ENCODE results near the gene HSPG2. TPM values are rescaled to one million over a fixed set of nuclear protein-coding genes. Genes with fewer than 3 reads are reported as not detected.

The HSPG2 gene
- total RNA-seq, 1 donor from 2014 or later: 1.7 TPM

- Mint-ChIP-seq H3K4me1 (no peaks in the 10 kb centered on the region), H3K4me3 (no peak overlapping the region), H3K9me3 (peaks cover 19% of the 10 kb centered on the region), H3K27me3 (no peaks in the 10 kb centered on the region), H3K36me3 (ENCODE audit: low read depth) (peaks cover 29% of the 10 kb centered on the region), H3K27ac (no peak overlapping the region)
- POLR2A ChIA-PET: no interaction called here
- CTCF ChIA-PET: no interaction called here
- intact Hi-C loops (cut with micrococcal nuclease): no loop called here
- DNase-seq (no peak), ATAC-seq (ENCODE audit: low read depth) (no peak)
- no peak for TF ChIP-seq CTCF (IDR thresholded peaks at IDR 0.05)
Observed at GRCh38 chr1:21837476-21837875, 99.6 kb downstream of the HSPG2 start.

GRCh38 chr1:21836729-21837128 is 100.4 kb downstream of the HSPG2 start:
- intact Hi-C loops (cut with micrococcal nuclease): no loop called here
- no peaks in the 10 kb centered on the region for H3K4me1 Mint-ChIP-seq
- peaks cover 19% of the 10 kb centered on the region for H3K9me3 Mint-ChIP-seq
- ATAC-seq (ENCODE audit: low read depth) (no peak), DNase-seq (no peak)
- H3K27me3 Mint-ChIP-seq: no peaks in the 10 kb centered on the region
- ChIA-PET CTCF (no interaction called here), POLR2A (interaction anchor here (0.6 kb wide), 1 partner anchor 148 kb away, joined by 7 read pairs; no protein-coding TSS in a partner anchor)
- H3K27ac Mint-ChIP-seq: no peak overlapping the region
- no peak overlapping the region for H3K4me3 Mint-ChIP-seq
- no peak for TF ChIP-seq CTCF (IDR thresholded peaks at IDR 0.05)
- H3K36me3 Mint-ChIP-seq (ENCODE audit: low read depth): peaks cover 29% of the 10 kb centered on the region

GRCh38 chr1:21836010-21836409 is 101.1 kb downstream of the HSPG2 start:
- intact Hi-C loops (cut with micrococcal nuclease): no loop called here
- Mint-ChIP-seq H3K4me1 (no peaks in the 10 kb centered on the region), H3K4me3 (no peak overlapping the region), H3K9me3 (peaks cover 19% of the 10 kb centered on the region), H3K27ac (no peak overlapping the region), H3K36me3 (ENCODE audit: low read depth) (peaks cover 29% of the 10 kb centered on the region), H3K27me3 (no peaks in the 10 kb centered on the region)
- ATAC-seq (ENCODE audit: low read depth) (no peak), DNase-seq (no peak)
- ChIA-PET POLR2A (no interaction called here), CTCF (no interaction called here)
- no peak for TF ChIP-seq CTCF (IDR thresholded peaks at IDR 0.05)

- Mint-ChIP-seq H3K27me3 (no peaks in the 10 kb centered on the region), H3K4me3 (no peak overlapping the region), H3K9me3 (peaks cover 19% of the 10 kb centered on the region), H3K36me3 (ENCODE audit: low read depth) (peaks cover 29% of the 10 kb centered on the region), H3K4me1 (no peaks in the 10 kb centered on the region), H3K27ac (no peak overlapping the region)
- ATAC-seq (ENCODE audit: low read depth) (no peak), DNase-seq (no peak)
- CTCF ChIA-PET: no interaction called here
- intact Hi-C loops (cut with micrococcal nuclease): no loop called here
- no peak for TF ChIP-seq CTCF (IDR thresholded peaks at IDR 0.05)
- POLR2A ChIA-PET: no interaction called here
Observed at GRCh38 chr1:21834666-21835065, 102.4 kb downstream of the HSPG2 start.

- no peak overlapping the region for H3K27ac Mint-ChIP-seq
- ATAC-seq (ENCODE audit: low read depth) (no peak), DNase-seq (no peak)
- peaks cover 26% of the 10 kb centered on the region for H3K36me3 Mint-ChIP-seq (ENCODE audit: low read depth)
- ChIA-PET CTCF (no interaction called here), POLR2A (no interaction called here)
- no peak for TF ChIP-seq CTCF (IDR thresholded peaks at IDR 0.05)
- peaks cover 19% of the 10 kb centered on the region for H3K9me3 Mint-ChIP-seq
- no peak overlapping the region for H3K4me3 Mint-ChIP-seq
- H3K27me3 Mint-ChIP-seq: no peaks in the 10 kb centered on the region
- intact Hi-C loops (cut with micrococcal nuclease): no loop called here
- no peaks in the 10 kb centered on the region for H3K4me1 Mint-ChIP-seq
Observed at GRCh38 chr1:21834094-21834493, 103.0 kb downstream of the HSPG2 start.

All from activated B cell treated with CpG ODN at 0.5 μM for 24 hours (primary cell).